Calu3 (cell line): ENCODE results near the gene PSORS1C2. TPM values are rescaled to one million over a fixed set of nuclear protein-coding genes. Genes with fewer than 3 reads are reported as not detected.
A peak's percentile ranks its signal among the peaks of the same experiment; 100 is the strongest.

Source experiments
- BruUV-seq: library from RNA; stranded (reverse); fragments of 400-500 nt; replicated peaks from 2 replicates; lab custom pipeline; 2021; lab: Mats Ljungman, UMichigan
- CTCF ChIA-PET: fragments of 300-600 bp; sonication (Branson Sonifier 250); formaldehyde crosslinking; loops from one replicate; lab custom pipeline; 2022; ENCODE audit warnings: antibody characterized with exemption; lab: Charles Lee
- DNase-seq: peaks from one replicate; pipeline ENCODE4 v3.0.0; 2022
- H3K27ac Mint-ChIP-seq: one replicate; pipeline ENCODE4 v1.8.0; 2022; ENCODE audit warnings: mixed read lengths; ENCODE audit not compliant: unreplicated experiment
- H3K27me3 Mint-ChIP-seq: one replicate; pipeline ENCODE4 v1.8.0; 2022; ENCODE audit warnings: mixed read lengths; ENCODE audit not compliant: unreplicated experiment
- H3K36me3 Mint-ChIP-seq: one replicate; pipeline ENCODE4 v1.8.0; 2022; ENCODE audit warnings: mild to moderate bottlenecking, moderate library complexity, mixed read lengths; ENCODE audit not compliant: insufficient read depth, unreplicated experiment
- H3K4me1 Mint-ChIP-seq: one replicate; pipeline ENCODE4 v1.8.0; 2022; ENCODE audit warnings: mild to moderate bottlenecking, low read depth, mixed read lengths; ENCODE audit not compliant: unreplicated experiment
- H3K4me3 Mint-ChIP-seq: one replicate; pipeline ENCODE4 v1.8.0; 2022; ENCODE audit warnings: mild to moderate bottlenecking, low read depth, moderate library complexity, mixed read lengths; ENCODE audit not compliant: unreplicated experiment
- H3K9me3 Mint-ChIP-seq: one replicate; pipeline ENCODE4 v1.8.0; 2022; ENCODE audit warnings: low read depth, mixed read lengths; ENCODE audit not compliant: unreplicated experiment
- CTCF ChIP-seq: fragments of 200-600 bp; IDR thresholded peaks from one replicate; pipeline ENCODE4 v1.8.0; 2022; ENCODE audit warnings: antibody characterized with exemption; ENCODE audit not compliant: unreplicated experiment
- intact Hi-C: fragments of 100-400 bp; cut with micrococcal nuclease; formaldehyde crosslinking; loops from one replicate; pipeline ENCODE4 v1.10.0; 2022; ENCODE audit not compliant: unreplicated experiment
- total RNA-seq: library from RNA; stranded (reverse); gene quantifications from 2 replicates; pipeline ENCODE4 v1.2.3, GENCODE V29; 2022

Gene PSORS1C2
- total RNA-seq, 1 experiment from 2014 or later = not detected

DNA sequence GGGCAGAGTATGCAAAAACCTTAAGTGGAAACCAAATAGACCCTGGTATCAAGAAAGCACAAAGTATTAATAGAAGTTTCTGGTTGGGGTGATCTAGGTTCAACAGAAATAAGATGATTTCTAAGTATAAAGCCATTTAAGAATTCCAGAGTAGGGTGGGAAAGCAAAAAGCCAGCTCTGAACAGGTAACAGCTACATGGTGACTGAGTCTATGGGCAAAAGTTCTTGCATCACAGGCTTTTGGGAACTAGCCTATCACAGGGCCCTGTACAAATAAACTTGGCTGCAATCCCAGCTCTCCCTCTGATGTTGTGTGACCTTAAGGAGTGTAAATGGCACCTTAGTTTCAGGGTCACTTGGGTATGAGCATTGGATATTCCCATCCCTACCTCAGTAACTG lies 25.1 kb upstream of the PSORS1C2 start:
- no peak for TF ChIP-seq CTCF
- intact Hi-C loops = no loop called here
- H3K4me3 Mint-ChIP-seq = no peak overlapping the region
- H3K27ac Mint-ChIP-seq = no peak overlapping the region
- BruUV-seq = no TSS peak
- H3K27me3 Mint-ChIP-seq = no peaks in the 10 kb centered on the region
- CTCF ChIA-PET = interaction anchor here (0.8 to 1.4 kb wide), 2 partner anchors 11 to 13 kb away, joined by 3 read pairs; no protein-coding TSS in a partner anchor
- peaks cover 53% of the 10 kb centered on the region for H3K4me1 Mint-ChIP-seq
- H3K9me3 Mint-ChIP-seq = no peaks in the 10 kb centered on the region
- peaks cover 70% of the 10 kb centered on the region for H3K36me3 Mint-ChIP-seq
- no peak for DNase-seq

DNA sequence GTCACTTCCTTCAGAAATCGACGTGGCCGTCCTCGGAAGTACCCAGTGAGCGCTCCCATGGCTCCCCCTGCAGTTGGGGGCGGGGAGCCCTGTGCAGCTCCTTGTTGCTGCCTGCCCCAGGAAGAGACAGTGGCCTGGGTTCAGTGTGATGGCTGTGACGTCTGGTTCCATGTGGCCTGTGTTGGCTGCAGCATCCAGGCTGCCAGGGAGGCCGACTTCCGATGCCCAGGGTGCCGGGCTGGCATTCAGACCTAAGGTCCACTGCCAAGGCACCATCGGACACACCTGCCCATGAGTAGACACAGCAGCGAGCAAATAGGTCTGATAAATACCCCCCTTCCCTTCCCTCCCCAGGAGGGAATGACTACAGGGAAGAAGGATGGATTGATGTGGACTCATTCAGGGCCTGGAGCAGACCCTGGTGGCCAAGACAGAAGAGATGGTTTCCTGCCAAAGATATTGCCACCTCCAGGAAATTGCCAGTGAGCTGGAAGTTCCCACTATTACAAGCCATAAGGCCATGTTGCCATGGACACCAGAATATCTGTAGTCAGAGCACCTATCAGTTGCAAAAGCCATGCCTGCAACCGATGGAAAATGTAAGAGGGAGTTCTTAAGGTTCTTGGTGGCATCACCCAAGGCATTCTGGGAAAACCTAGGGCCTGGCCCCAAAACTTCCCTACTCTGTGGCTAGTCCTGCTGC lies 23.7 kb upstream of the PSORS1C2 start:
- CTCF ChIA-PET = no interaction called here

GRCh38 chr6:31161216-31162126 lies 22.6 kb upstream of the PSORS1C2 start:
- Mint-ChIP-seq H3K4me3 (no peak overlapping the region), H3K9me3 (no peaks in the 10 kb centered on the region), H3K36me3 (peaks cover 71% of the 10 kb centered on the region), H3K4me1 (peaks cover 70% of the 10 kb centered on the region), H3K27me3 (no peaks in the 10 kb centered on the region), H3K27ac (peak overlapping the region; percentile 32)
- no peak for DNase-seq
- no peak for TF ChIP-seq CTCF
- CTCF ChIA-PET = interaction anchor here (0.7 to 0.9 kb wide), 2 partner anchors 31 to 374 kb away, joined by 3 to 4 read pairs; no protein-coding TSS in a partner anchor
- no TSS peak for BruUV-seq
- intact Hi-C loops = no loop called here

More for the DNA sequence above, 23.7 kb upstream of the PSORS1C2 start:
- no peak overlapping the region for H3K4me3 Mint-ChIP-seq
- intact Hi-C loops = no loop called here
- H3K27ac Mint-ChIP-seq = no peak overlapping the region
- H3K9me3 Mint-ChIP-seq = no peaks in the 10 kb centered on the region
- no peak for TF ChIP-seq CTCF
- peaks cover 73% of the 10 kb centered on the region for H3K36me3 Mint-ChIP-seq
- no peaks in the 10 kb centered on the region for H3K27me3 Mint-ChIP-seq
- no TSS peak for BruUV-seq
- no peak for DNase-seq
- H3K4me1 Mint-ChIP-seq = peaks cover 59% of the 10 kb centered on the region
